ENCODE measurements around the gene KBTBD4.
A peak's percentile ranks its signal among the peaks of the same experiment; 100 is the strongest.
"Not testable (repeated sequence)": the region's sequence is repeated elsewhere in the genome, so short reads cannot be mapped to it uniquely, and the experiment has no call there.

KBTBD4 gene

GRCh38 chr11:47560426-47560825 is 18.3 kb downstream of the KBTBD4 start:
- DNase-seq (ENCODE audit: low read depth in 2 of 2) = no peak

DNA sequence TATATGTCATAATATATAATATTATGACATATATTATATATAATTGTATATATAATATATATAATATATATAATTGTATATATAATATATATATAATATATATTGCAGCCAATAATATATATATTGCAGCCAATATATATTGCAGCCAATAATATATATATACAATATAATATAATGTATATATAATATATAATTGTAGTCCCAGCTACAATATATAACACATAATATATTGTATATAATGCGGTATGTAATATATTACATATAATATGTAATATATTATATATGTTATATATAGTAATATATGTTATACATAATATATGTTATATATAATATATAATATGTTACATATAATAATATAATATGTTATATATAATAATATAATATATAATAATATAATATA is 20.1 kb downstream of the KBTBD4 start:
- DNase-seq (ENCODE audit: low read depth in 2 of 2) = no peak

GRCh38 chr11:47557004-47557403 is 21.8 kb downstream of the KBTBD4 start:
- DNase-seq (ENCODE audit: low read depth in 2 of 2) = not testable (repeated sequence)

DNA sequence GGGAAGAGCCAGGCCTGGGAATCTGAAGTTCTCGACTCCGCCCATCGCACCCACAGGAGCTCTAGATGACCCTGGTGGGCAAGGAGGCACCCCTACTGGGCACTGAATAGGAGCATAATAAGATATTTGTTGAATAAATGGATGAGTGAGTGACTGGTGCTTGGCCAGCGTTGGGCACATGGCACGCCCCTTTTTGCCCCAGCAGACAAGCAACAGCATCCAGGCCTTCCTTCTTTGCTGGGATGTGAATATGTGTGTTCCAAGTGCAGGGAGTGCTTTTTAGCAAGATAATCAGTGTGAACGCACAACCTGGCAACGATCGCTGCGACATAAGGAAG is 25.4 kb downstream of the KBTBD4 start:
- DNase-seq (ENCODE audit: low read depth in 2 of 2) = no peak

DNA sequence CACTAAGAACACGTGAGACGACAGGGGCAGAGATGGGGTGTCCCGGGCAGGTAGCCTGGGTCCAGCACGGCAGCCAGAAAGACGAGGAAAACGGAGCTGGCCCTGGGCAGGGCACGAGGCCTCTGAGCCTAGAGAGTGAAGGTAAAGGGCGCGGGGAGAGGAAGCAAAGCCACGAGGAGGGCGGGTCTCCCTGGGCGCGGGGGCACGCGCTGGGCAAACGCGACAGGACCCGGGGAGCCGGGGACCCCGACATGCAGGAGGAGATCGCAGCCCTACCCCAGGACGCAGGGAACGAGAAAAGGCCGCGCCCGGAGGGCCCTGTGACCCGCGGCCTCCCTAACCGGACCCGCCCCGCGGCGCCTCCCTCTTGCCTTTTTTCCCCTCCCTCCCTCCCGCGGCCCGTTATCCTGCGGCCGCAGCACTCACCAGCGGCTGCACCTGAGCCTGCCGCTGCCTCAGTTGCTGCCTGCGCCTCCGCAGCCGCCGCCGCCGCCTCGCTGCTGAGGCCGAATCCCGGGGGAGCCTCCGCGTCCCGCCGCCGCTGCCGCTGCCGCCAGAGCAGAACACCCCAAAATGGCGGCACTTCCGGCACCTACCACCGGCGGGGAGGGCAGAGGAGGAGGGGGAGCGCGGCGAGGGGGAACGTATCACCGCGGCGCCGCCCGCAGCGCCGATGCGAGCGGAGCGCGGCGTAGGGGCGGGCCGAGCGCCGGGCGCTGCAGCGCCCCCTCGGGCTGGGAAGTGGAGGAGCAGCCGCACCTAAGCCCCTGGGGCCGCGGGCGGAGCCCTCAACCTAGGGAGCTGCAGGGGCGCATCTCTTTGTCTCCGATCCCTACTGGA is 26.0 kb downstream of the KBTBD4 start, which contains the start of gene CELF1:
TSS of gene CELF1 (minus strand) at position 567 of the 840 bp plus-strand sequence. CDS start 53,609 bp downstream, outside the sequence.
- DNase-seq (ENCODE audit: low read depth in 2 of 2) = peak; percentile 89 to 92

- DNase-seq (ENCODE audit: low read depth in 2 of 2) = no peak
Observed at GRCh38 chr11:47552056-47552565, 26.7 kb downstream of the KBTBD4 start.

GRCh38 chr11:47551086-47551485 is 27.7 kb downstream of the KBTBD4 start:
- DNase-seq (ENCODE audit: low read depth in 2 of 2) = no peak

DNA sequence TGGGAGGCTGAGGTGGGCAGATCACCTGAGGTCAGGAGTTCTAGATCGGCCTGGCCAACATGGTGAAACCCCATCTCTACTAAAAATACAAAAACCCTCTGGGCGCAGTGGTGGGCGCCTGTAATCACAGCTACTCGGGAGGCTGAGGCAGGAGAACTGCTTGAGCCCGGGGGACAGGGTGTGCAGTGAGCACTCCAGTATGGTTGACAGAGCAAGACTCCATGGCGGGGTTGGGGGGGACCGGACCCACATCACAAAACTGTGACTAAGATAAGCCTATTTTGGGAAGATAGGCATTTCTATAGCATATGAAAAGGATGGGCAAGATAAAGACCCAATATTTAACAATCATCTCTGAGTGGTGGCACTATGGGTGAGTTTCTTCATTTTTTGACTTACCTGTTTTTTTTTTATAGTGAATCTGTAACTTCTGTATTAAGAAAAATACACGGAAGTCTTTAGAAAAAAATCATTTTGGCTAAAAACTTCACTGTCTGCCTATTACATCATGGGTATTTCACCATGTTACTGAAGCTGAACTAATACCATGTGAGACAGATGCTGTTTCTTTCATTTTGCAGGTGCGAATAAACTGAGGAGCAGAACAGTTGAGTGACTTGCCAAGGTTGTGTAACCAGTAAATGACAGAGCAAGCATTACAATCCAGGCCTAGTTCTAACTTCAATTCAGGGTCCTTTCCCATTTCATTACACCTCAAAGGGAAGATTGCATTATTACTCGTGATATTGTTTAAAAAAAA is 28.3 kb downstream of the KBTBD4 start:
- no peak for DNase-seq (ENCODE audit: low read depth in 2 of 2)

DNA sequence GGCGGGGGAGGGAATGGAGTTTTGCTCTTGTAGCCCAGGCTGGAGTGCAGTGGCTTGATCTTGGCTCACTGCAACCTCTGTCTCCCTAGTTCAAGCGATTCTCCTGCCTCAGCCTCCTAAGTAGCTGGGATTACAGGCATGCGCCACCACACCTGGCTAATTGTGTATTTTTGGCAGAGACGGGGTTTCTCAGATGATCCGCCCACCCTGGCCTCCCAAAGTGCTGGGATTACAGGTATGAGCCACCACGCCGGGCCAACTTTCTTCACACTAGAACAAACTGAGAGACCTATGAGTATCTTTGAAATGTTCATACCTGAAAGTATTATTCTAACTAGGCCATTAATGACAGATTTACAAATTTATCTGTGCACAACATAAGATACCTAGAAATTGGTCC is 32.5 kb downstream of the KBTBD4 start:
- not testable (repeated sequence) for DNase-seq (ENCODE audit: low read depth in 2 of 2)

DNA sequence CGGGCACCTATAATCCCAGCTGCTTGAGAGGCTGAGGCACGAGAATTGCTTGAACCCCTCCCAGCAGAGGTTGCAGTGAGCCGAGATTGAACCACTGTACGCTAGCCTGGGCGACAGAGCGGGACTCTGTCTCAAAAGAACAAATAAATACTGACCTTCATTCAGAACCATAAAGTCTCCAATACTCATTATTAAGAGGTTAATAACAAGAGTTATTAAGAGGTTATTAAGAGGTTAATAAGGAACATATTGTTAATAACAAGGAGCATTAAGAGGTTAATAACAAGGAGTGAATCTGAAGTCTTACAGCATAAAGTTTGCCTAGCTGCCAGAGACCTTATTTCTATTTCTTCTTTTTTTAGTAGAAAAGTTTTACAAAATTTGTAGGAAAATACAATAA is 33.5 kb downstream of the KBTBD4 start:
- DNase-seq (ENCODE audit: low read depth in 2 of 2) = no peak

GRCh38 chr11:47541070-47541469 is 37.7 kb downstream of the KBTBD4 start:
- no peak for DNase-seq (ENCODE audit: low read depth in 2 of 2)

- DNase-seq (ENCODE audit: low read depth in 2 of 2) = no peak
Observed at GRCh38 chr11:47539681-47540039, 39.1 kb downstream of the KBTBD4 start.

GRCh38 chr11:47538741-47539565 is 39.8 kb downstream of the KBTBD4 start:
- DNase-seq (ENCODE audit: low read depth in 2 of 2) = no peak

GRCh38 chr11:47536915-47537314 is 41.9 kb downstream of the KBTBD4 start:
- no peak for DNase-seq (ENCODE audit: low read depth in 2 of 2)

DNA sequence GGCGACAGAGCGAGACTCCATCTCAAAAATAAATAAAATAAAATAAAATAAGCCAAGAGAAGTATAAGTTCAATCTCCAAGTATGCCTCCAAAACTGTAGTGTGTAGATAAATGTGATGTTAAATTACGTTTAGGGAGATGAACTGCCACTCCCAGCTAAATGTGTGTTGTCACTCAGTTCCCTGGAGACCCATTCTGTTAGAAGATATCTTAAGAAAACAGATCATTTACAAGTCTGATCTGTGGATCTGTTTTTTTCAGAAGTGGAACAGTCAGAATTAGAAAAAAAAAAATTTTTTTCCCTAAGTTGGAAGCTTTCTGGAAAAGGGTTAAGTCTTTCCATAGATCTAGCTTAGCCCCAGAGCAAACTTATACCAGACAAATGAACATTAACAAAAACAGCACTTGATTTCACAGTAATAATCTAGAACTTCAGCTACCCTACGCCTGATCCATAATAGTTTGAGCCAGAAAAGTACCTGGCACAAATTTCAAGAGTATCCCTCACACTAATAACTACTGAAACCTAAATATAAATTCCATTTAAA is 44.0 kb downstream of the KBTBD4 start:
- DNase-seq (ENCODE audit: low read depth in 2 of 2) = no peak

DNA sequence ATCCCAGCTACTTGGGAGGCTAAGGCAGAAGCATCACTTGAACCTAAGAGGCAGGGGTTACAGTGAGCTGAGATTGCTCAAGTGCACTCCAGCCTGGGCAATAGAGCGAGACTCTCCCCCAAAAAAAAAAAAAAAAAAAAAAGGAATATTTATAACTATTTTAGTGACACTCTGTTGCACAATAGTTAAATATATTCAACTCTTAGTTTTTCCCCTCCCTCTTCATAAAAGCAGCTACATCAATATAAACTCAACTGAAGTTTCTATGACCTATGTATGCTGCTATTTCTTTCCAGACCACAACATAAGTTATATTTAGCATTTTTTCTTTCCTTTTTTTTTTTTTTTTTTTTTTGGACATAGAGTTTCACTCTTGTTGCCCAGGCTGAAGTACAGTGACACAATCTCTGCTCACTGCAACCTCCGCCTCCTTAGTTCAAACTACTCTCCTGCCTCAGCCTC is 45.0 kb downstream of the KBTBD4 start:
- no peak for DNase-seq (ENCODE audit: low read depth in 2 of 2)

DNA sequence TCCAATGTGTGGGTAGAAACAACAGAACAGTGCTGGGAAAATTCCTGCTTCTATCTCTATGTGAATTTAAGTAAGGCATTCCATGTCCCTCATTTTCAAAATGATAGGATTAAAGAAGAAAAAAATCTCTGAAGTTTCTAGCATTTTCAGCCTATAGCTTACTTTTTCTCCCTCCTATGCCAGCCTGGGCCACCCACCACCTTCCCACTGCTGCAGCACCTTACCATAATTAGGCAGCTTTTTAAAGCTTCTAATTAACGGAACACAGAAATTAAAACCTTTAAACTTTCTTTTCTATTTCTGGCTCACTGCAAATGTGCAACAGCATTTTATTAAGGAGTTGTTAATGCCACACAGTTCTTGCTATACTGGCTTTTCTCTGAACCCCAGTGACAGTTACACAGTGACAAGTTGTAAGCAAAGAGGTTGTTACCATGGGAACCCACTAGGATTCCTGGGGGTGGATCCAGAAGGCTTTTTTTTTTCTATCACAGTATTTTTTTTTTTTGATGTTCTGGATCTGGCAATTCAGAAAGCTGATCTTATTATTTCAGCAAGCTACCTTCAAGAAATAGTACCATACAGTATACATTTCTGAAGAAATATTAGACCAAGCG is 46.1 kb downstream of the KBTBD4 start:
- DNase-seq (ENCODE audit: low read depth in 2 of 2) = no peak

DNA sequence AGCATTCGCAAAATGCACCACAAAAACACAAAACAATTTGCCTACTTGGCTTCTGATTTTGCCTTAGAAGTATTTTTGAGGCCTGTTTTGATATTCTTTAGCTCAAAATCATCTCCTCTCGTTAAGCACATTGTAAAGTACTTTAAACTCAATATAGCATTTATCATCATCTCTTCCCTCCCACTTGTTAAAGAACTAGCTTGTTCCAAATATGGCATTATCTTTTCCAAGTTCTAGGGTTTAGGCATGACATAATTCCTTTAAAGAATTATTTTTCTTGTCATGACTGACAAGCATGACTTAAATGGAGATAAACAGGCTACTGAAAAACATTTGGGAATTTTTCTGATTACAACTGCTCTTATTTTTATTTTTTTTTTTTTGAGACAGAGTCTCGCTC is 47.1 kb downstream of the KBTBD4 start:
- no peak for DNase-seq (ENCODE audit: low read depth in 2 of 2)

GRCh38 chr11:47530721-47531120 is 48.0 kb downstream of the KBTBD4 start:
- not testable (repeated sequence) for DNase-seq (ENCODE audit: low read depth in 2 of 2)

DNA sequence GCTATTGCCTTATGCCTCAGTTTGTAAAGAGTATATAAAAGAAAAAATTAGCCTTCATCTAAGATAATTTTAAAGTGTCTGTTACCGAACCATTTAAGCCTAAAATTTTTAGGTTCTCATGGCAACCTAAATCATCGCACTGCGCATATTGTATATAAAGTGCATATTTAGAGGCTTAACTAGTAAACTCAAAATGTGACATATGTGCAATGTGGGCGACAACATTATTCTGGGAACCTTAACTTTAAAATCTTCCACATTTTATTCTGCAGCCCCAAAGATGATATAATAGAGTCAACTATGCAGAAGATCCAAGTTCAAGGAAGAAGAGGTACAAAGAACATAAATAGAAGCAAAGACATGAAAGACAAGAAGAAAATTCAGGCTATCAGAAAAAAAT is 48.8 kb downstream of the KBTBD4 start:
- no peak for DNase-seq (ENCODE audit: low read depth in 2 of 2)

GRCh38 chr11:47527186-47527585 is 51.6 kb downstream of the KBTBD4 start:
- DNase-seq (ENCODE audit: low read depth in 2 of 2) = no peak

All from stimulated activated CD8-positive, alpha-beta memory T cell treated with anti-CD3 and anti-CD28 coated beads, Interleukin-2, amount 100 ng/mL, for 48 hours (primary cell).